HG03064 (cell line): ENCODE data around the gene NOB1.

Experiments
- ATAC-seq: cut with Tn5 transposase; IDR thresholded peaks from one replicate; pipeline ENCODE4 v1.9.1; 2021; ENCODE audit warnings: low read depth; ENCODE audit not compliant: unreplicated experiment

NOB1 gene

DNA sequence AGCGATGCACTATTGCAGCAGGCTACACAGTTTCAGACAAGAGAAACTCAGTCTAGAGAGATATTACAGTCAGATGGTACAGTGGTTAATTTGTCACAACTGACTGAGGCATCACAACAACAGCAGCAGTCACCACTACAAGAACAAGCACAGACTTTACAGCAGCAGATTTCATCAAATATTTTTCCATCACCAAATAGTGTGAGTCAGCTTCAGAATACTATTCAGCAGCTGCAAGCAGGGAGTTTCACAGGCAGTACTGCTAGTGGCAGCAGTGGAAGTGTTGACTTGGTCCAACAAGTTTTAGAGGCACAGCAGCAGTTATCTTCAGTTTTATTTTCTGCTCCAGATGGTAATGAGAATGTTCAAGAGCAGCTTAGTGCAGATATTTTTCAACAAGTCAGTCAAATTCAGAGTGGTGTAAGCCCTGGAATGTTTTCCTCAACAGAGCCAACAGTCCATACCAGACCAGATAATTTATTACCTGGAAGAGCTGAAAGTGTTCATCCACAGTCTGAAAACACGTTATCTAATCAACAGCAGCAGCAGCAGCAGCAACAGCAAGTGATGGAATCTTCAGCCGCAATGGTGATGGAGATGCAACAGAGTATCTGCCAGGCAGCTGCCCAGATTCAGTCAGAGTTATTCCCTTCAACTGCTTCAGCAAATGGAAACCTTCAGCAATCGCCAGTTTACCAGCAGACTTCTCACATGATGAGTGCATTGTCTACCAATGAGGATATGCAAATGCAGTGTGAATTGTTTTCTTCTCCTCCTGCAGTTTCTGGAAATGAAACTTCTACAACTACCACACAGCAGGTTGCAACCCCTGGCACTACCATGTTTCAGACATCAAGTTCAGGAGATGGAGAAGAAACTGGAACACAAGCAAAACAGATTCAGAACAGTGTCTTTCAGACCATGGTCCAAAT, 62.5 kb downstream of the NOB1 start:
- ATAC-seq: no peak
